Hepatocyte (in vitro differentiated cells): ENCODE data around the gene NPFFR2.

Experiments
- CTCF ChIP-seq: fragments of 200-600 bp; sonication (generic); IDR thresholded peaks from 2 replicates; pipeline ENCODE4 v1.5.1; 2016; ENCODE audit warnings: antibody characterized with exemption, mild to moderate bottlenecking; ENCODE audit not compliant: poor library complexity
- EZH2 ChIP-seq: fragments of 200-600 bp; sonication (generic); IDR thresholded peaks from 2 replicates; pipeline ENCODE4 v1.6.1; 2016; ENCODE audit warnings: antibody characterized with exemption, mild to moderate bottlenecking, borderline replicate concordance

GRCh38 chr4:72094059-72094797, 62.4 kb downstream of the NPFFR2 start:
- TF ChIP-seq CTCF (no peak), EZH2 (no peak)
